Transverse colon (tissue), 4 donors: ENCODE results near the gene ATP12A.

Experiments used
- EP300 ChIP-seq: sonication (generic); formaldehyde crosslinking; IDR thresholded peaks from one replicate; pipeline ENCODE4 v1.6.1; 2017; ENCODE audit warnings: antibody characterized with exemption, low read depth
- POLR2A ChIP-seq: fragments of 450-650 bp; IDR thresholded peaks from one replicate; pipeline ENCODE4 v1.6.1; 2016; ENCODE audit warnings: antibody characterized with exemption, mild to moderate bottlenecking, moderate library complexity
- POLR2AphosphoS5 ChIP-seq, 3 donors: sonication (generic); formaldehyde crosslinking; IDR thresholded peaks; one replicate each; pipeline ENCODE4 v1.6.1; 2016; ENCODE audit warnings: antibody characterized with exemption in 3 of 3
- TF ChIP-seq, protein P1 (sequence below), 5 experiments: fragments of 200-600 bp in 3 of 5; fragments of 450-650 bp in 2 of 5; sonication (generic) in 3 of 5; IDR thresholded peaks; 1 replicate in 2 of 5; 2 replicates in 3 of 5; pipeline ENCODE4 v1.5.1; 2016 to 2017; ENCODE audit warnings: antibody characterized with exemption in 5 of 5, inconsistent platforms in 3 of 5, mild to moderate bottlenecking in 2 of 5, moderate library complexity in 1 of 5

DNA sequence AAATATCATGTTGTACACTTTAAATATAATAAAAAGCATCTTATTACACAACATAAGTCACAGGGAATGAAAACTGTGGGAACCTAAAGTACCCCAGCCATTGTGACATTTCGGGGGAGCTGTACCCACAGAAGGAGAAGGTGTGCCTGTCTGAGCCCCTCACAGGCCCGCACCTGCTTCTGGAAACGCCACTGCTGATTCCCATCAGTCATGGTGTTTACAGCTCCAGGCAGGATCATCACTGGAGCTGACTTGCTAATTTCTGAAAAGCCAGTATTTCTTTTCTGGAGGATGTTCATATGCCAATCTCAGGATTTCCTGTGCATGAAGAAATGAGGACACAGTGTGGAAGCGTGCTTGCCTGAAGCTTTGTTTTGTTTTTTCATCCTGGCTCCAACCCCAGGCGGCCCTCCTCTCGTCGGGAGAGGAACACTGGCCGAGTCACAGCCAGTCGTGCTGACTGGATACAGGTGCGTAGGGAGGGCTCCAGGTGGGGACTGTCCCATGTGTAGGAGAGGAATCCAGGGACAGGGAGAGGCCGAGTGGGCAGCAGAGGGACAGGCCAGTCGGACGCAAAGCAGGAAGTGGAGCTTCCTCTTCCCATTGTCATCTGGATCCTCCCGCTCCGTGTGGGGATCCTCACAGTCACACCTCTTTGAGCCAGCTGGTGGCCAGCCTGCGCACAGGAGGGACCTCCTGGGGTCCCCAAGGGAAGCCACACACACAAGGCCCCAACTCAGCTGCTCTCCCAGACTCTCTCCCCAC, 4.2 kb upstream of the ATP12A start:
- TF ChIP-seq, protein P1, sequence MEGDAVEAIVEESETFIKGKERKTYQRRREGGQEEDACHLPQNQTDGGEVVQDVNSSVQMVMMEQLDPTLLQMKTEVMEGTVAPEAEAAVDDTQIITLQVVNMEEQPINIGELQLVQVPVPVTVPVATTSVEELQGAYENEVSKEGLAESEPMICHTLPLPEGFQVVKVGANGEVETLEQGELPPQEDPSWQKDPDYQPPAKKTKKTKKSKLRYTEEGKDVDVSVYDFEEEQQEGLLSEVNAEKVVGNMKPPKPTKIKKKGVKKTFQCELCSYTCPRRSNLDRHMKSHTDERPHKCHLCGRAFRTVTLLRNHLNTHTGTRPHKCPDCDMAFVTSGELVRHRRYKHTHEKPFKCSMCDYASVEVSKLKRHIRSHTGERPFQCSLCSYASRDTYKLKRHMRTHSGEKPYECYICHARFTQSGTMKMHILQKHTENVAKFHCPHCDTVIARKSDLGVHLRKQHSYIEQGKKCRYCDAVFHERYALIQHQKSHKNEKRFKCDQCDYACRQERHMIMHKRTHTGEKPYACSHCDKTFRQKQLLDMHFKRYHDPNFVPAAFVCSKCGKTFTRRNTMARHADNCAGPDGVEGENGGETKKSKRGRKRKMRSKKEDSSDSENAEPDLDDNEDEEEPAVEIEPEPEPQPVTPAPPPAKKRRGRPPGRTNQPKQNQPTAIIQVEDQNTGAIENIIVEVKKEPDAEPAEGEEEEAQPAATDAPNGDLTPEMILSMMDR (IDR thresholded peaks at IDR 0.05), result no peak
- TF ChIP-seq POLR2A, result no peak
- TF ChIP-seq POLR2AphosphoS5 (IDR thresholded peaks at IDR 0.05), result no peak
- TF ChIP-seq EP300, result no peak
